22Rv1 (cell line): ENCODE results near the gene CDC73.

Experiments used
- CTCF ChIP-seq: fragments of 450-650 bp; IDR thresholded peaks from 2 replicates; pipeline ENCODE4 v1.5.1; 2017; ENCODE audit warnings: mild to moderate bottlenecking
- ZFX ChIP-seq: fragments of 450-650 bp; IDR thresholded peaks from 2 replicates; pipeline ENCODE4 v1.6.1; 2017; ENCODE audit warnings: antibody characterized with exemption, borderline replicate concordance

- TF ChIP-seq CTCF = no peak
- no peak for TF ChIP-seq ZFX
These were observed 12.2 kb upstream of the CDC73 start for GRCh38 chr1:193109619-193110018.
